Nucleus accumbens (tissue), 56 donors: ENCODE measurements around the gene SNAPC4.
"Not testable (repeated sequence)": the region's sequence is repeated elsewhere in the genome, so short reads cannot be mapped to it uniquely, and the experiment has no call there.

Experiments used
- DNase-seq, 56 donors: peaks; one replicate each; lab custom pipeline; 2025; lab: John Stamatoyannopoulos, UW

Gene SNAPC4

GRCh38 chr9:136359774-136360718 is 39.9 kb downstream of the SNAPC4 start:
- no peak for DNase-seq

GRCh38 chr9:136358888-136359287 is 41.1 kb downstream of the SNAPC4 start:
- DNase-seq, result no peak

- no peak for DNase-seq
Observed at GRCh38 chr9:136358016-136358415, 42.0 kb downstream of the SNAPC4 start.

- DNase-seq, result no peak
Observed at GRCh38 chr9:136357202-136357725, 42.7 kb downstream of the SNAPC4 start.

- no peak for DNase-seq
Observed at GRCh38 chr9:136355616-136356557, 44.1 kb downstream of the SNAPC4 start.

- no peak for DNase-seq
Observed at GRCh38 chr9:136354592-136355085, 45.3 kb downstream of the SNAPC4 start.

- no peak for DNase-seq
Observed at GRCh38 chr9:136353757-136354488, 46.0 kb downstream of the SNAPC4 start.

- DNase-seq, result no peak
Observed at GRCh38 chr9:136353088-136353487, 46.9 kb downstream of the SNAPC4 start.

- peak in 20 of 56 donors; percentile 4 to 77 (median 30) for DNase-seq
Observed at GRCh38 chr9:136352682-136353081, 47.3 kb downstream of the SNAPC4 start.

GRCh38 chr9:136351868-136352267 is 48.1 kb downstream of the SNAPC4 start:
- DNase-seq, result not testable (repeated sequence)

GRCh38 chr9:136351252-136351800 is 48.6 kb downstream of the SNAPC4 start:
- peak in 6 of 56 donors; percentile 9 to 44 (median 22) for DNase-seq
